Activated CD8-positive, alpha-beta memory T cell treated with anti-CD3 and anti-CD28 coated beads for 1 hour (primary cell): ENCODE measurements around the gene PIEZO2.
"Not testable (repeated sequence)": the region's sequence is repeated elsewhere in the genome, so short reads cannot be mapped to it uniquely, and the experiment has no call there.

Experiments
- DNase-seq, 2 donors: peaks; one replicate each; pipeline ENCODE4 v3.0.0-alpha.2; 2020; ENCODE audit warnings: low read depth in 1 of 2; ENCODE audit errors: extremely low read depth in 1 of 2

PIEZO2 gene

GRCh38 chr18:11149441-11150270 lies at the start of gene PIEZO2:
Gene PIEZO2, minus strand, starts transcription at chr18:11149569. Its CDS starts 981 bp downstream, at chr18:11148588.
- no peak for DNase-seq

GRCh38 chr18:11183637-11184036 lies 34.3 kb upstream of the PIEZO2 start:
- no peak for DNase-seq

GRCh38 chr18:11181629-11182028 lies 32.3 kb upstream of the PIEZO2 start:
- DNase-seq = not testable (repeated sequence)

GRCh38 chr18:11179959-11180519 lies 30.7 kb upstream of the PIEZO2 start:
- DNase-seq = no peak

- DNase-seq = no peak
Observed at GRCh38 chr18:11178951-11179549, 29.7 kb upstream of the PIEZO2 start.

- no peak for DNase-seq
Observed at GRCh38 chr18:11177382-11177781, 28.0 kb upstream of the PIEZO2 start.

- no peak for DNase-seq
Observed at GRCh38 chr18:11176481-11176881, 27.1 kb upstream of the PIEZO2 start.

GRCh38 chr18:11175266-11175979 lies 26.1 kb upstream of the PIEZO2 start:
- no peak for DNase-seq

- not testable (repeated sequence) for DNase-seq
Observed at GRCh38 chr18:11174179-11174578, 24.8 kb upstream of the PIEZO2 start.

- DNase-seq = no peak
Observed at GRCh38 chr18:11167778-11168177, 18.4 kb upstream of the PIEZO2 start.

- no peak for DNase-seq
Observed at GRCh38 chr18:11165952-11166351, 16.6 kb upstream of the PIEZO2 start.

- no peak for DNase-seq
Observed at GRCh38 chr18:11165138-11165537, 15.8 kb upstream of the PIEZO2 start.

GRCh38 chr18:11163665-11164064 lies 14.3 kb upstream of the PIEZO2 start:
- no peak for DNase-seq

GRCh38 chr18:11162889-11163288 lies 13.5 kb upstream of the PIEZO2 start:
- DNase-seq = no peak

GRCh38 chr18:11162462-11162861 lies 13.1 kb upstream of the PIEZO2 start:
- no peak for DNase-seq

- DNase-seq = no peak
Observed at GRCh38 chr18:11160313-11160712, 10.9 kb upstream of the PIEZO2 start.

GRCh38 chr18:11159844-11160243 lies 10.5 kb upstream of the PIEZO2 start:
- DNase-seq = no peak

- no peak for DNase-seq
Observed at GRCh38 chr18:11156978-11157377, 7.6 kb upstream of the PIEZO2 start.

GRCh38 chr18:11155034-11155759 lies 5.8 kb upstream of the PIEZO2 start:
- no peak for DNase-seq

GRCh38 chr18:11154368-11154989 lies 5.1 kb upstream of the PIEZO2 start:
- no peak for DNase-seq
